ENCODE data around the gene WNT5A.

GRCh38 chr3:55488398-55489055 lies 1.4 kb upstream of the WNT5A start:
- TF ChIP-seq EZH2 (IDR thresholded peaks at IDR 0.05; ENCODE audit: insufficient read depth, poor library complexity, severe bottlenecking): no peak
- no peak for TF ChIP-seq EZH2phosphoT487 (IDR thresholded peaks at IDR 0.05; ENCODE audit: insufficient read depth, low read depth)

Measured in GM23248 (cell line).